Measurements from ENCODE around the gene FMR1NB. TPM values are rescaled to one million over a fixed set of nuclear protein-coding genes. Genes with fewer than 3 reads are reported as not detected.

FMR1NB gene
- total and polyA plus RNA-seq, 11 donors: not detected

- ATAC-seq (no peak), DNase-seq (no peak)
- Histone ChIP-seq H3K27me3 (no peaks in the 10 kb centered on the region), H3K4me1 (no peaks in the 10 kb centered on the region), H3K27ac (no peak overlapping the region), H3K9me3 (peaks cover 0 to 20% (median 0%) of the 10 kb centered on the region in 12 donors), H3K4me3 (no peak overlapping the region), H3K36me3 (no peaks in the 10 kb centered on the region)
- 84 to 92% (median 90%) methylated on average over 2 of the region's 2 CpGs for WGBS, 4 donors
- intact Hi-C loops (cut with DNase I): no loop called here
- TF ChIP-seq CTCF (IDR thresholded peaks at IDR 0.05): no peak
These were observed 86.1 kb downstream of the FMR1NB start for GRCh38 chrX:148067285-148067684.

- no peak overlapping the region for H3K4me3 ChIP-seq
- H3K36me3 ChIP-seq: no peaks in the 10 kb centered on the region
- no peak for TF ChIP-seq CTCF (IDR thresholded peaks at IDR 0.05)
- TF ChIP-seq POLR2A (IDR thresholded peaks at IDR 0.05): no peak
- no peak for DNase-seq
- no peaks in the 10 kb centered on the region for H3K4me1 ChIP-seq
- H3K27ac ChIP-seq: no peak overlapping the region
- intact Hi-C loops (cut with DNase I): no loop called here
- ATAC-seq: no peak
- WGBS, 4 donors: 67 to 76% (median 71%) methylated on average over 6 of the region's 6 CpGs
- peaks cover 0 to 10% (median 0%) of the 10 kb centered on the region in 12 donors for H3K9me3 ChIP-seq
- no peaks in the 10 kb centered on the region for H3K27me3 ChIP-seq
These were observed 88.8 kb downstream of the FMR1NB start for GRCh38 chrX:148069759-148070503.

GRCh38 chrX:148070504-148070877, 89.4 kb downstream of the FMR1NB start:
- Histone ChIP-seq H3K27me3 (no peaks in the 10 kb centered on the region), H3K9me3 (peaks cover 0 to 10% (median 0%) of the 10 kb centered on the region in 12 donors), H3K4me3 (no peak overlapping the region), H3K27ac (no peak overlapping the region), H3K36me3 (no peaks in the 10 kb centered on the region), H3K4me1 (no peaks in the 10 kb centered on the region)
- TF ChIP-seq POLR2A (IDR thresholded peaks at IDR 0.05) (no peak), CTCF (IDR thresholded peaks at IDR 0.05) (no peak)
- intact Hi-C loops (cut with DNase I): no loop called here
- 79 to 88% (median 85%) methylated on average over 1 of the region's 1 CpG for WGBS, 4 donors
- DNase-seq (no peak), ATAC-seq (no peak)

Other genes starting within 250 kb of the FMR1NB start
- gene FMR1, start 69.4 kb upstream of the FMR1NB start, total RNA-seq: 10 to 100 TPM; 14.4 to 35.7 (median 25.4) TPM
- 10 to 100 TPM; 15.2 to 19.1 TPM for gene FMR1, start 69.4 kb upstream of the FMR1NB start, polyA plus RNA-seq